Bronchial epithelial cell (primary cell): ENCODE data around the gene SLC4A4. TPM values are rescaled to one million over a fixed set of nuclear protein-coding genes. Genes with fewer than 3 reads are reported as not detected.
A peak's percentile ranks its signal among the peaks of the same experiment; 100 is the strongest.

Experiments
- DNase-seq: peaks from one replicate; pipeline ENCODE4 v3.0.0-alpha.2; 2010; ENCODE audit warnings: low read depth
- FAIRE-seq: peaks from 2 replicates; lab custom pipeline; 2011; peaks lifted over from hg19 to GRCh38; lab: Jason Lieb, UNC
- H3K27me3 ChIP-seq: 2 replicates; pipeline ENCODE4 v1.5.1; 2011; ENCODE audit warnings: low read length; ENCODE audit not compliant: control insufficient read depth, insufficient read depth
- H3K36me3 ChIP-seq: 2 replicates; pipeline ENCODE4 v1.5.1; 2011; ENCODE audit warnings: low read length; ENCODE audit not compliant: control insufficient read depth, insufficient read depth
- H3K4me3 ChIP-seq: 2 replicates; pipeline ENCODE4 v1.5.1; 2011; ENCODE audit warnings: mild to moderate bottlenecking, low read depth, low read length, control low read depth
- CTCF ChIP-seq: IDR thresholded peaks from 2 replicates; pipeline ENCODE4 v1.5.1; 2011; ENCODE audit warnings: mild to moderate bottlenecking, moderate library complexity, low read length, control low read depth, inconsistent platforms; ENCODE audit not compliant: insufficient read depth, severe bottlenecking
- total RNA-seq: library from RNA; depleted of rRNA; stranded (reverse); fragments of >200 nt; gene quantifications from 2 replicates; pipeline ENCODE4 v1.2.1, GENCODE V29; 2014

The SLC4A4 gene
- total RNA-seq: 0.13 and 0.26 TPM in 2 replicates

- DNase-seq: peak; percentile 50
- no peak for FAIRE-seq
- no peak for TF ChIP-seq CTCF
Observed at GRCh38 chr4:71338846-71339593, at the start of gene SLC4A4. TSS of gene SLC4A4 (plus strand) at chr4:71339020.

GRCh38 chr4:71290074-71290473 is 48.7 kb upstream of the SLC4A4 start:
- Histone ChIP-seq H3K4me3 (no peak overlapping the region), H3K27me3 (no peaks in the 10 kb centered on the region), H3K36me3 (no peaks in the 10 kb centered on the region)
- no peak for TF ChIP-seq CTCF
- no peak for FAIRE-seq
- peak; percentile 63 for DNase-seq

More at GRCh38 chr4:71338846-71339593, at the start of gene SLC4A4:
- Histone ChIP-seq H3K27me3 (no peaks in the 10 kb centered on the region), H3K4me3 (no peak within 1 kb of the TSS), H3K36me3 (no peaks in the 10 kb centered on the region)

- no peak for TF ChIP-seq CTCF
- H3K4me3 ChIP-seq: no peak overlapping the region
- DNase-seq (no peak), FAIRE-seq (no peak)
- no peaks in the 10 kb centered on the region for H3K36me3 ChIP-seq
- no peaks in the 10 kb centered on the region for H3K27me3 ChIP-seq
Observed at GRCh38 chr4:71290476-71290875, 48.3 kb upstream of the SLC4A4 start.

GRCh38 chr4:71292228-71292627 is 46.6 kb upstream of the SLC4A4 start:
- FAIRE-seq: no peak

GRCh38 chr4:71293705-71294104 is 45.1 kb upstream of the SLC4A4 start:
- no peak overlapping the region for H3K4me3 ChIP-seq
- FAIRE-seq: no peak
- H3K36me3 ChIP-seq: no peaks in the 10 kb centered on the region
- peak; percentile 75 for DNase-seq
- H3K27me3 ChIP-seq: no peaks in the 10 kb centered on the region
- TF ChIP-seq CTCF: no peak

More at GRCh38 chr4:71292228-71292627, 46.6 kb upstream of the SLC4A4 start:
- no peak for DNase-seq
- no peaks in the 10 kb centered on the region for H3K27me3 ChIP-seq
- no peak overlapping the region for H3K4me3 ChIP-seq
- TF ChIP-seq CTCF: no peak
- no peaks in the 10 kb centered on the region for H3K36me3 ChIP-seq
